Measurements from ENCODE around the gene LYAR. TPM values are rescaled to one million over a fixed set of nuclear protein-coding genes. Genes with fewer than 3 reads are reported as not detected.
"Not testable (repeated sequence)": the region's sequence is repeated elsewhere in the genome, so short reads cannot be mapped to it uniquely, and the experiment has no call there.

The LYAR gene
- total and polyA plus RNA-seq, 7 donors, result 12.8 to 60.8 (median 17.7) TPM

- Histone ChIP-seq H3K9me3 (no peaks in the 10 kb centered on the region), H3K4me3 (peak overlapping the region; percentile 89), H3K27ac (peak overlapping the region; percentile 91), H3K36me3 (ENCODE audit: insufficient read depth in 1 of 2, low read depth in 1 of 2) (peaks cover 9 to 23% of the 10 kb centered on the region in 2 donors), H3K4me1 (peaks cover 23% of the 10 kb centered on the region), H3K27me3 (ENCODE audit: insufficient read depth in 3 of 3, low read length in 2 of 3) (no peaks in the 10 kb centered on the region)
- TF ChIP-seq, protein P1, sequence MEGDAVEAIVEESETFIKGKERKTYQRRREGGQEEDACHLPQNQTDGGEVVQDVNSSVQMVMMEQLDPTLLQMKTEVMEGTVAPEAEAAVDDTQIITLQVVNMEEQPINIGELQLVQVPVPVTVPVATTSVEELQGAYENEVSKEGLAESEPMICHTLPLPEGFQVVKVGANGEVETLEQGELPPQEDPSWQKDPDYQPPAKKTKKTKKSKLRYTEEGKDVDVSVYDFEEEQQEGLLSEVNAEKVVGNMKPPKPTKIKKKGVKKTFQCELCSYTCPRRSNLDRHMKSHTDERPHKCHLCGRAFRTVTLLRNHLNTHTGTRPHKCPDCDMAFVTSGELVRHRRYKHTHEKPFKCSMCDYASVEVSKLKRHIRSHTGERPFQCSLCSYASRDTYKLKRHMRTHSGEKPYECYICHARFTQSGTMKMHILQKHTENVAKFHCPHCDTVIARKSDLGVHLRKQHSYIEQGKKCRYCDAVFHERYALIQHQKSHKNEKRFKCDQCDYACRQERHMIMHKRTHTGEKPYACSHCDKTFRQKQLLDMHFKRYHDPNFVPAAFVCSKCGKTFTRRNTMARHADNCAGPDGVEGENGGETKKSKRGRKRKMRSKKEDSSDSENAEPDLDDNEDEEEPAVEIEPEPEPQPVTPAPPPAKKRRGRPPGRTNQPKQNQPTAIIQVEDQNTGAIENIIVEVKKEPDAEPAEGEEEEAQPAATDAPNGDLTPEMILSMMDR (IDR thresholded peaks at IDR 0.05), result no peak
- WGBS, 3 donors, result 12 to 18% (median 14%) methylated on average over 10 of the region's 10 CpGs
- ATAC-seq (peak in 1 of 4 donors; percentile 2), DNase-seq (no peak)
- intact Hi-C loops (cut with DNase I), result loop anchor here (5.0 kb wide), 2 partner anchors 38 to 293 kb away; partner anchors contain the start of gene STX18 (in 2 of the 2)
Observed at GRCh38 chr4:4248885-4249203, 41.1 kb downstream of the LYAR start.

DNA sequence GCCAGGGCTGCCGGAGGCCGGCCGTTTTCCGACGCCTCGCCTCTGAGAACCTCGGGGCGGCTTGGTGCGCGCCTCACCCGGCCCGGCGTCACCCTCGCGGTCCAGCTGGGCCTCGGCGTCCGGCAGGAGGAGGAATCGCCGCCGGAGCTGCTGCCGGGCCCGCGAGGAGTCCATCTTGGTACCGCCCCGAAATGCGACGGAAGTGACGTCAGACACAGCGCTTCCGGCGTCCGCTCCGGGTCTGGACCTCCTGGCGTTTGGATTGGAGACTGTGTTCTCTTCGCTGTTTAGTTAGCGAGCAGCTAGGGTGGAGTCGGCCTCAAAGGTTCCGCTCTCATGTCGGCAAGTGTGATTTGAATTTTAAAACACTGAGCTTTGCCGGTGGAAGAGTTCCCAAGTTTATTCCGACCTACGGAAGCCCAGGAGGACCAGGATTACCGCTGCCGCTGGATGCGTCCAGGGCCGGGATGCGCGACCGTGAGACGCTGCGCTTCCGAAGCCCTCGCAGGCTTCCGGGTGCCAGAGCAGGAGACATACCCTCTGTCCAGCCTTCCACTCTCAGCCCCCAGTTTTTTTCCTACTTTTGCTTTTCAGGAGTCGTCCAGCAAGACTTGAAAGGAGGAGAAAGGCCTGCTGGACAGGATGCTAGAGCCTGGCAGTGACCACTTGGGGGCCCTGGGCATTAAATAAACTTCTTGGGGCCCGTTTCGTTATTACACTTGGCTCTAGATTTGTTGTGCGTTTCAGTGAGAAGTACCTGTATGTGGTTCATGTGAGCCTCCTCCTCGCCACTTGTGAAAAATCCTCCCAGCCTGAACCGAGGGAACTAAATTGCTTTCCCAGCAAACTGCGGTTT, 41.7 kb downstream of the LYAR start, which contains the start of gene TMEM128:
TSS of gene TMEM128 (minus strand) at position 195 of the 856 bp plus-strand sequence. CDS start at position 174, 21 bp downstream.
- ATAC-seq (peak; percentile 96 to 99 (median 98)), DNase-seq (peak; percentile 91 to 96)
- WGBS, 3 donors, result 1% methylated on average over 61 to 62 of the region's 62 CpGs
- peaks cover 23% of the 10 kb centered on the region for H3K4me1 ChIP-seq
- peak within 1 kb of the TSS; percentile 89 for H3K4me3 ChIP-seq
- peaks cover 10 to 29% of the 10 kb centered on the region in 2 donors for H3K36me3 ChIP-seq (ENCODE audit: insufficient read depth in 1 of 2, low read depth in 1 of 2)
- no peaks in the 10 kb centered on the region for H3K9me3 ChIP-seq
- H3K27ac ChIP-seq, result peak within 1 kb of the TSS; percentile 91
- intact Hi-C loops (cut with DNase I), result loop anchor here (5.0 kb wide), 2 partner anchors 39 to 294 kb away; partner anchors contain the start of gene STX18 (in 2 of the 2)
- H3K27me3 ChIP-seq (ENCODE audit: insufficient read depth in 3 of 3, low read length in 2 of 3), result no peaks in the 10 kb centered on the region
- TF ChIP-seq, protein P1 (IDR thresholded peaks at IDR 0.05), result peak; percentile 10

DNA sequence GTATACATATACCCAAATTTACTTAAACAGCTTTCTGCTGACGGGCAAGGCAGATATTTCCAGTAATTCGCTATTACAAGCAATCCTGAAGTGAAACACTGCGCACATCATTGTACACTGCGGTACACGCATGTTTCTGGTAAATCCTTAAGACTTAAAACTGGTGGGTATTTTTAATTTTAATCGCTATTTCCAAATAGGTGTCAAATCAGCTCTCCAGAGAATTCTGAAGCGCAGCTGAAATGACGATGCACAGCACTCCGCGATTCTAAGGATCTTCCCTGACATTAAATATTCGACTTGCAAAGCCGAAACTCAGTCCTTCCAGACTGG, 42.3 kb downstream of the LYAR start:
- no peaks in the 10 kb centered on the region for H3K27me3 ChIP-seq (ENCODE audit: insufficient read depth in 3 of 3, low read length in 2 of 3)
- ATAC-seq (peak in 3 of 4 donors; percentile 6 to 19 (median 17)), DNase-seq (no peak)
- H3K36me3 ChIP-seq (ENCODE audit: insufficient read depth in 1 of 2, low read depth in 1 of 2), result peaks cover 10 to 35% of the 10 kb centered on the region in 2 donors
- intact Hi-C loops (cut with DNase I), result loop anchor here (5.0 kb wide), 2 partner anchors 40 to 295 kb away; partner anchors contain the start of gene STX18 (in 2 of the 2)
- peaks cover 23% of the 10 kb centered on the region for H3K4me1 ChIP-seq
- peak overlapping the region; percentile 89 for H3K4me3 ChIP-seq
- H3K9me3 ChIP-seq, result no peaks in the 10 kb centered on the region
- WGBS, 3 donors, result 0 to 1% (median 1%) methylated on average over 12 of the region's 12 CpGs
- TF ChIP-seq, protein P1 (IDR thresholded peaks at IDR 0.05), result no peak
- H3K27ac ChIP-seq, result peak overlapping the region; percentile 91

DNA sequence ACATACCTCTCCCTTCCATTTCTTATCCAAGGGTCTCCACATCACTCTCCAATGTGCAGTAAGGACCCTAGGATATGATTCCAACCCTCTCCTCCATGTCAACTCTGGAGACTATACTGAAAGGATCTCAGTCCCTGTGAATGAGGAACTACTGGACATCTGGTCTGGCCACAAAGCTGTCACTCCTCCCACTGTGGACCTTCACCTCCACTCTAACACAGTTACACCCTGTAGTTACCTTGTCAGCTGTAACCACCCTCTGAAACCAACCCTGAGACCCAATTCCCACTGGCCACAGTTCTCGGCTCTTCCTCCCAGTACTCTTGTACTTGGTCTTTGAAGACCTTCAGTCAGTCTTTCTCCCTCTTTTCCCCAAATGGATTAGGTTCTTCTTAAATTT, 44.8 kb downstream of the LYAR start:
- no peaks in the 10 kb centered on the region for H3K9me3 ChIP-seq
- WGBS, 3 donors, result 86 to 95% (median 94%) methylated on average over 1 of the region's 1 CpG
- DNase-seq (no peak), ATAC-seq (no peak)
- H3K27me3 ChIP-seq (ENCODE audit: insufficient read depth in 3 of 3, low read length in 2 of 3), result no peaks in the 10 kb centered on the region
- H3K4me1 ChIP-seq, result peaks cover 23% of the 10 kb centered on the region
- H3K36me3 ChIP-seq (ENCODE audit: insufficient read depth in 1 of 2, low read depth in 1 of 2), result peaks cover 10 to 60% of the 10 kb centered on the region in 2 donors
- H3K4me3 ChIP-seq, result no peak overlapping the region
- TF ChIP-seq, protein P1 (IDR thresholded peaks at IDR 0.05), result no peak
- no peak overlapping the region for H3K27ac ChIP-seq
- intact Hi-C loops (cut with DNase I), result loop anchor here (5.0 kb wide), 2 partner anchors 42 to 297 kb away; partner anchors contain the start of gene STX18 (in 2 of the 2)

GRCh38 chr4:4239551-4239950, 50.4 kb downstream of the LYAR start:
- intact Hi-C loops (cut with DNase I); H3K27ac ChIP-seq; H3K9me3 ChIP-seq; DNase-seq; ATAC-seq; H3K27me3 ChIP-seq (ENCODE audit: insufficient read depth in 3 of 3, low read length in 2 of 3); H3K4me3 ChIP-seq; H3K4me1 ChIP-seq: not testable (repeated sequence)
- H3K36me3 ChIP-seq (ENCODE audit: insufficient read depth in 1 of 2, low read depth in 1 of 2), result peaks cover 4 to 99% of the 10 kb centered on the region in 2 donors
- 89 to 93% (median 90%) methylated on average over 3 of the region's 3 CpGs for WGBS, 3 donors

All from psoas muscle (tissue), 8 donors.